Left cardiac atrium (tissue), 4 donors: ENCODE measurements around the gene RARA. TPM values are rescaled to one million over a fixed set of nuclear protein-coding genes. Genes with fewer than 3 reads are reported as not detected.

Source experiments
- ATAC-seq, 2 donors: fragments of 200-7000 bp; cut with Tn5 transposase; one replicate each; pipeline ENCODE4 v1.9.1; 2020; ENCODE audit warnings: mild to moderate bottlenecking in 2 of 2, moderate library complexity in 2 of 2
- DNase-seq: peaks from one replicate; pipeline ENCODE4 v3.0.0-alpha.2; 2020
- intact Hi-C, 2 donors: fragments of 100-400 bp; cut with DNase I; formaldehyde crosslinking; loops; one replicate each; pipeline versions ENCODE4 v1.14.1 to v1.15.1; 2022 to 2023
- total RNA-seq, 2 donors: library from RNA; stranded (reverse); fragmentation: NEBNext Ultra II Directional; extraction: Animal tissue kit (Norgen Biotek cat#: 25700); gene quantifications; one replicate each; pipeline ENCODE4 v1.2.1, GENCODE V29; 2021
- donor health status: DM: no; HTN: yes; CAD: no.
- donor health status: DM: no; HTN: yes; CAD: no; lungs with severe emphysema.
- donor health status: DM: yes; HTN: yes; CAD: no.
- donor health status: Dilated cardiomyopathy.

The RARA gene
- total RNA-seq, 2 donors from 2014 or later, result 23.3 to 43.8 TPM

- intact Hi-C loops, result no loop called here
- DNase-seq, result peak; percentile 59
- ATAC-seq, result peak; percentile 21 to 42
Observed at GRCh38 chr17:40312131-40312731, 3.3 kb downstream of the RARA start.

DNA sequence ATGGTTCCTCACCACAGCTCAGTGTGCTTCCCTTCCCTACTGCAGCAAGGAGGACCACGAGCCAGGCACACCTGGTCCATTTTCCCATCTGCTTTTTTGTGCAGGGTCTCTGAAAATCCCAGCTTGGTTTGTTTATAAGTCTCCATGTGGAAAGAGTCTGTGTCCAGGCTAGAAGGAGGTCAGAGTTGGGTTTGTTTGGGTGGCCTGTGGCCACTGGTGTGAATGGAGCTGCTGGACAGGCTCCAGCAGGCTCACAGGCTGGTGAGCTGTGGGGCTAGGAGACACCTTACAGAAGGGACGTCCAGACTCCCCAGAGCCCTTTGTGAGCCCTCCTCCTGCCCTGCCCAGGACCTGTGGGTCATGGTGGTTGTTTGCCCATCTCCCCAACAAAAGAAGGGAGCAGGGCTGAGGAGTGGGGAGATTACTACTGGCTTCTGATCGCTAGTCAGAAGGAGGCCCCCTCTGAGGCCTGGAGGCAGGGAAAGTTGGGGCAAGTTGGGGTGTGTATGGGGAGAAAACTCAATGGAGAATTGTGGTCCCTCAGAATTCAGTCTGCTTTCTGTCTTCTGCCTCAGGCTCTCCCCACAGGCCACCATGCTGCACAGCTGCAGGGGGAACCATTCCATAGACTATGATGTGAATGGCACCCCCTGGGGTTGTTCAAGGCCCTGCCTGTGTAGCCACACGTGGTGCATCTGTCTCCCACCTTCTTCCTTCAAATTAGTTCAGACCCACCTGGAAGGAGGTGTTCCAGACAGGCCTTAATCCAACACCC lies 4.1 kb downstream of the RARA start:
- no peak for DNase-seq
- no peak for ATAC-seq
- intact Hi-C loops, result no loop called here

DNA sequence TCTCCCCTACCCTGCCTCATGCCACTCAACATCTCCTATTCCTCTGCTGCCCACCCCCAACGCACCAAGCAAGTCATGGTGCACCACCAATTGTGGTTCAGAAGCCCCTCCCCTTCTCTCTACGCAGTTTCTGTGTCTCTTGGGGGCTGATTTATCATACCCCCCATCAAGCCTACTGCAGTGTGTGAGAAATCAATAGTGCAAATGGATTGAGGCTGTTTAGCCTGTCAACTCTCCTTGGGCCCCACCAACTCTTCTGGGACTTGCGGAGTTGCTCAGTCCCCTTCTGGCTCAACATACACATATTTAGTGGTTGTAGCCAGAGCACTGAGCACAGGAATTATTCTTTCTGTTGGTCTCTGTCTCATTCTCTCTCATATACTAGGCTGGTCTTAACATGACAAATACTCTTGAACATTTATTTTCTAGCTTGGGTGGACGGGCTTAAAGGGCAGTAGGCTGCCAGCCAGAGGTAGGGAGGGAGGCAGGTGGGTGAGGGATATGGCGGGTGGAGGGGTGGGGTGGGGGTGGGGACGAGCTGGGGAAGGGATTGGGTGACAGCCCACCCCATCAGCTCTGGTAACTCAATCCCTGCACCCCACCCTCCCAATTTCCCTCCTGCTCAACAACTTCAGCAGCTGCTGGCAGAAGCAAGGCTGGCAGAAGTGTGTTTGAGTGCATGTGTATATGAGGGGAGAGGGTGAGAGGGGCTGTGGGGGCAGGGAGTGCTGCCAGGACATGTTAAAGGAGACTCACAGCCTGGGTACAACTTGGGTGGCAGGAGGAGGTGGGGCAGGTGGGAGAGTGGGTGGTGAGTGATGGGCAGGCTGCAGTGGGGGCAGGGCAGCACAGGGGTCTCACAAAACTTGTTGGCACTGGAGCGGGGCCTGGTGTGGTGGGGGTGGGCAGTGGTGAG lies 4.9 kb downstream of the RARA start:
- ATAC-seq (no peak), DNase-seq (no peak)
- intact Hi-C loops, result no loop called here

DNA sequence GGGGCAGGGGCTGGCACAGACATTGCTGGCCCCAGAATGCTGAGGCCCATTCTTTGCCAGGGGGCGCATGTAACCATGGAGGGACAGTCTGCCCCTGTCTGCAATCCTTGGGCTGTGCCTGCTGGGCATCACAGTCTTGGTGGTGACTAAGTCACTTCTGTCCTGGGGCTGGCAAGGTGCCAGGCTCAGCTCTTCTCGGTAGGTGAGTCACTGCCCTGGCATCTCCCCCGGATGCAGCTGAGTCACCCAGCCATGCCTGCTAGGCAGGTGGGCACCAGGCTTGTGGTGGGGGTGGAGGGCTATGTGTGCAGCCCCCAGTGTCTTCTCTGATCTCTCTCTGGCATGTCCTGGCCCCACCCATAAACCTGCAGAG lies 5.6 kb downstream of the RARA start:
- ATAC-seq, result peak in 1 of 2 donors; percentile 6
- peak; percentile 92 for DNase-seq
- intact Hi-C loops, result no loop called here

- DNase-seq (no peak), ATAC-seq (no peak)
- intact Hi-C loops, result no loop called here
Observed at GRCh38 chr17:40315206-40315605, 6.2 kb downstream of the RARA start.

DNA sequence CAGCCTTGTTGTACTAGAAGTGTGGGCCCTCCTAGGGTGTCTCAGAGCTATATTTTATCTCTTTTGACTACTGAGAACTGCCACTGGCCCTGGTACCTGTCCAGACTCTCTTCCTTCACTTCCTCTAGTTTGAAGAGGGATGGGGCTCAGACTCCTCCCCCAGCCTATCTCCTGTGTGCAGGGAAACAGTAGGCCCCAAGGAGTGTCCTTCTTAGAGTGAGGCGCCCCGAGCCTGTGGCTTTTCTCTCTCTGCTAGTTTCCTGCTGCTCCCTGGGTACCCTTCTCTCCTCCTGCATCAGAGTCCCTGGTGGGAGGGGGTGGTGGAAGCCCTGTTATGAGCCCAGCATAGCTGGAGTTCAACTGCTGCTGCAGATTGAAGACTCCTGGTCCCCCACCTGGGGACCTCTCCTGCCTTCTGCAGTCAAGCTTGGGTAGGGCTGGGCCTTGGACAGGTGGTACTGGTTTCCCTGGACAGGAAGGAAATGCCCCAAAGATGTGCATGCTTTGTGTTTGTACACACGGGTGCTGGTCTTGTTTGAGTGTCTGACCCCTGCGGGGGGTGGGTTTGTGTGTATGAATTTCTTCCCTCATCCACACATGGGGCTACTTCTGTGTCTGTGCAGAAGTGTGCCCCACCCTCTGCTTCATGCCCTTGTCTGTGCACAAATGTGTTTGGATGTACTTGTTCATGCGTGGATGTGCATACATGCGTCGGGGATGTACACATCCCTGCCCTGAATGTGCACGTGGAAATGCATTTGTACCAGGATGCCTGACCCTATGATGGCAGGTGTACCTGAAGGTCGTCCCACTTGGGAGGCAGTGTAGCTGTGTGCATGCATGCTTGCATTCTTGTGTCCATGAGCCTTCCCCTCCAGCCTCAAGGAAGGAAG lies 6.9 kb downstream of the RARA start:
- intact Hi-C loops, result no loop called here
- ATAC-seq (no peak), DNase-seq (no peak)

DNA sequence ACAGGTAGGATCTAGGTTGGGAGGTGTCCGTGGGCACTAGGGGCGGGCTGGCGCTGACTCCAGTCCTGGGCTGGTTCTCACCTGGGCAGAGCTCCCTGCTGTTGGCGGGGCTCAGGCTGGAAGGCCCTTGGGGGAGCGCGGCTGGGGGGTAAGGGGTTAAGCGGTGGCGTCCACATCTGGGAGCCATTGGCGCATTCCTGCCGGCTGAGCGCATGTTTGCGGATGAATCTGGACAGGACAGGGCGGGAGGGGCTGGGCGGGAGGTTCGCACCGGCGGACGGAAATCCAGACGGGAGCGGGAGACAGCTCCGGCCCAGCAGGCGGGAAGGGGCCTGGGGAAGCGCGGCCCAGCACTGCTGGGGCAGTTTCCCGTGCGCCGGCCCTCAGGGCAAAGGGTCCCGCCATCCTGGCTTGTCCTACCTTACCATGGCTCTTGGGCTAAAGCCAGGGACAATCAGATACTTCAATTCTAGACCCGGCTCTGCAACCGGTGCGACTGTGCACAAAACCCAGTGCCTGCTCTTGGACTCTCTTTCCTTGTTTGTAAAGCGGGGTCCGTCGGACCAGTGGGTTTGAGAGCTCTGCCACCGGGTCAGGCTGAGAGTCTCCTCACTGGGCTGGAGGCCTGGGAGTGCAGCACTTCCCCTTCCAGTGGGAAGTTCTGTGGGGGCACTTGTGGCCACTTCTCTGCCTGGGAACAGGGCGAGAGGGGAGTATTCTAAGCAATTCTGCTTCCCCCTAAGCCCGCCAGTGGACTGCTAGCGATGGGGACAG lies 7.8 kb downstream of the RARA start:
- ATAC-seq, result peak; percentile 9 to 25
- peak; percentile 78 for DNase-seq
- intact Hi-C loops, result no loop called here

DNA sequence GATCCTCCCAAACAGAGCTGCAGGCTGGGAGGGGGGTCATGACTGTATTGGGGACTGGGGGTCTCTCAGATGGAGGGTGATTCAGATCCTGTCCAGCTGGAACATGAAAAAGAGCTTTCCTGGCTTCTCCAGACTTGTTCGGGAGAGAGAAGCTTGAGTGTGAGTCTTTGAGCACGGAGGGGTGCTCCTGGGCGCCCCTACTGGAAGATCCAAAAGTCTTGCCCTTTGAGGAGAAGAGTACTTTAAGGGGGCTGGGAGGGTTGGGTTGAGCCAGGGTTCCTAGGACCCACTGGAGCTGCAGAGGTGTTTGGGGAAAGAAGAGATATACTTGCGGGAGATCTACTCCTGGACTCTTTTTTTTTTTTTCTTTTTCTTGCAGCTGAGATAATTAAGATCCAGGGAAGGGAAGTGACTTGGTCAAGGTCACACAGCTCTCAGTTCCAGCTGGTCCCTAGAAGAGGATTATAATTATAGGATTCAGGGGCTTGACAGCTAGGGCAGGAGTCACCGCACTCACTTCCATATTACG lies 8.4 kb downstream of the RARA start:
- DNase-seq (peak; percentile 70), ATAC-seq (peak; percentile 13 to 26)
- intact Hi-C loops, result no loop called here

DNA sequence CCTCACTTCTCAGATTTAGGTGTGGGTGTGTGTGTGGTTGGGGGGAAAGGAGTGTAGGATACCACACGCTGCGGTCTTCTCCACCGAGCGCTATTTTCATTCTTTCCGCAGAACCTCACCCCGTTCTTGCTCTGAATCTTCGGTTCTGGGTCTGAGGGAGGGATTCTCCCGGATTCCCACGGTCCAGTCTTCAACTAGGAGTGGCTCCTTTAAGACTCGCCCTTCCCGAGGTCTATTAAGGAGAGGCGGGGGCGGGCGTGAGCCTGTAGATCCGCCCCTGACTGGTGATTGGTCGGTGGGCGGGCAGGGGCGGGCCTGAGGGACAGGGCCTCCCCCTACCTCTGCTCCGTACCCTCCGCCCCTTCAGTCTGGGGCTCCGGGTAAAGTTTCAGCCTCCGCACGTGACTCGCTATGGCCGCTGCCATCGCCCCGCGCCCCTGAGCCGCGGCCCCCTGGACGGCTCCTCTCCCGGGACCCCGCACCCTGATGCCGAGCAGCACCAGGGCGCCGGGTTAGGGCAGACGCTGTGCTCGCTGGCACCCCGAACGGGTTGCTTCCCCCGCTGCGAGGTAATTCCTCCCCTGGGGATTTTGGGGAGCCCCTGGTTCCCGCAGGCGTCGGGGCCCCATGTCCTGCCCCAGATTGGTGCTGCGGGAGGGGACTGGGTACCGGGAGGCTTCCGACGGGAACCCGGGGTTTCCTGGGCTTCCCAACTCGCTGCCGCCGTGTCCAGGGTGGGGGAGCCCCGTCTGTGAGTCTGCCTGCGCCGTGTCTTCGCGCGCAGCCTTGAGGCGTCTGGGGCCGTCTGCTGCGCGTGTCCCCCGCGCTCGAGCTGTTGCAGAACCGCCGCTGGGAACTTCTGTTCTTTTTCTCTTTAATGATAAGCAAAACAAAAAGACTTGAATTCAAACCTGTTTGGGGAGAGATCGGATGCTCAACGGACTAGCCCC lies 9.2 kb downstream of the RARA start:
- peak; percentile 90 to 91 for ATAC-seq
- peak; percentile 97 for DNase-seq
- intact Hi-C loops, result no loop called here

- ATAC-seq, result no peak
- DNase-seq, result no peak
- intact Hi-C loops, result no loop called here
Observed at GRCh38 chr17:40318830-40319391, 9.9 kb downstream of the RARA start.

- intact Hi-C loops, result no loop called here
- DNase-seq (no peak), ATAC-seq (no peak)
Observed at GRCh38 chr17:40319651-40320540, 10.9 kb downstream of the RARA start.

DNA sequence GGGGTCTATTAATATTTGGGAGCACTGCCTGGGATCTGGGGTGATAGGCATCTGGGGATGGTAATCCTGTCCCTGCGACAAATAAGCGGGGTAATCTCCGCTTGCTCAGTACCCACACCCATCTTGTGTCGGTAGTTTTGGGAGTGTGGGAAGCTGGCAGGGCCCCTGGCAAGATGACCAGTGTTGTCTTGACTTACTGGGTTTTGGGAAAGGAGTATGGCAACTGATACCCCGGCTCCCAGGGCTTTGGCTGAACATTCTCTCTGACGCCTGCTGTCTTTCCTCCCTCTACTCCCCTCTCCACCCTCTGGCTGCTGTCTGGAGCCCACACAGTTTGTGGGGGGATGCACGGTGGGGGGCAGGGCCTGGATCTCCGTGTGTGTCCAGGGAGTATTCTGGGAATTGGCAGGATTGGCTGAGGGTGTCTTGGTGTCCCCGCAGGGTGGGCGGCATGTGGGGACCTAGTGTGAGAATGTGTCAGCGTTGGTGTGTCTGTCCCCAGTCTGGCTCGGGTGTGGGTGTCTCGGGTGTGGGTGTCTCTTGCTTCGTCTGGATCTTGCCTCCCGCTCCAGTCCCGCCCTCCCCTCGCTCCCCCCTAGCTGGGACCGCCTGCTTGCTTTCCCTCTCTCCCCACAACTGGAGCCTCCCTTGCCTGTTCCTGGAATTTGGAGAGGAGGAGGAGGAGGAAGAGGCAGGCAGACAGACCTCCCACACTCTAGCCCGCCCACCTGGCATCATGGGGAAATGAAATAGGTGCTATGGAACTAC lies 12.0 kb downstream of the RARA start:
- DNase-seq, result peak; percentile 85
- intact Hi-C loops, result no loop called here
- ATAC-seq, result peak; percentile 7 to 23

- intact Hi-C loops, result no loop called here
- ATAC-seq (no peak), DNase-seq (no peak)
Observed at GRCh38 chr17:40321524-40321929, 12.5 kb downstream of the RARA start.

DNA sequence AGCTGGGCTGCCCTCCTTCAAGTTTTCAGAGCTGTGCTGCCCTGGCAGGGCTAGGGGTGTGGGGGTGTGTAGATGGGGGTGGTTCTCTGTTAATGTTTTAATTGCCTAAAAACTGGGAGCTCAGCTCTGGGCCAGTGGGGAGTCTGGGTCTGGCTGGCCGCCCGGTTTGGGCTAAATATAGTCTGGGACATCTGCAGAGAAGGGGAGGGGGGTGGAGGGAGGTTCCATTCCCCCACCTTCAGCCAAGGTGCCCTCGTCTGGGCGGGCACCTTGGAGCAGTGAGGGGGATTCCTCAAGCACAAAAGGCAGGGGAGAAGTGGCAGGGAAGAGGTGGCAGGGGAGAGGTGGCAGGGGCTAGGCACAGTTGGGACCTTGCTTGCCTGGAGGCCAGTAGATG lies 13.0 kb downstream of the RARA start:
- intact Hi-C loops, result no loop called here
- DNase-seq (peak; percentile 78), ATAC-seq (peak in 1 of 2 donors; percentile 13)
